Measurements from ENCODE around the gene PTPRD. TPM values are rescaled to one million over a fixed set of nuclear protein-coding genes. Genes with fewer than 3 reads are reported as not detected.

Gene PTPRD
- total RNA-seq, 1 experiment from 2014 or later: not detected

DNA sequence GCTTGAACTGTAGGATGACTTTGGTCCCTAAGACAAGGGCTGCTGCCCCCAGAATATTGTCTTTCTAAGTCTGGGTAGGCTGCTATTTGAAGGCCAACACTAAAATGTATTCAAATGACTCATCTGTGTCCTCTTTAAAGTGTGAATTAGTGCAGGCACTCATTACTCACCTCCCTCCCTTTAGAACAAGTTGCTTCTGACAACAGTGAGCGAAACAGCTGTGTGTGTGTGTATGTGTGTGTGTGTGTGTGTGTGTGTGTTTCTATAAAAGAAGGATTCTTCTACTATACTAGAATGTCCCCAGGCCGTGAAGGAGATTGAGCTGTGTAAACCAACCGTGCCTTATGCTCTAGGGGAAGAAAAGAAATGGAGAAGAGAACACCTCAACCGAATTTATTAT is 1337.2 kb downstream of the PTPRD start:
- DNase-seq (ENCODE audit: low read depth, low spot score) (no peak), ATAC-seq (no peak)
- intact Hi-C loops (cut with micrococcal nuclease; ENCODE audit: unreplicated experiment) (no loop called here), in situ Hi-C loops (cut with HindIII; ENCODE audit: low pct_unique_long_range_greater_than_20kb, low sequenced_read_pairs) (no loop called here)
- no peaks in the 10 kb centered on the region for H3K36me3 ChIP-seq (ENCODE audit: control insufficient read depth, insufficient read depth, low read length)
- no TSS peak for BruUV-seq (replicated peaks)
- ChIA-PET POLR2A (no interaction called here), CTCF (no interaction called here)
- no peaks in the 10 kb centered on the region for H3K9me3 ChIP-seq (ENCODE audit: control insufficient read depth, insufficient read depth, low read depth, low read length)
- H3K27ac ChIP-seq (ENCODE audit: low read length): no peak overlapping the region
- no peak overlapping the region for H3K4me3 ChIP-seq (ENCODE audit: low read depth in 2 of 2, low read length in 2 of 2)
- no peaks in the 10 kb centered on the region for H3K4me1 ChIP-seq (ENCODE audit: control insufficient read depth, insufficient read depth, low read length)
- H3K27me3 ChIP-seq (ENCODE audit: control insufficient read depth, insufficient read depth, low read length): no peaks in the 10 kb centered on the region
- TF ChIP-seq, protein P1, sequence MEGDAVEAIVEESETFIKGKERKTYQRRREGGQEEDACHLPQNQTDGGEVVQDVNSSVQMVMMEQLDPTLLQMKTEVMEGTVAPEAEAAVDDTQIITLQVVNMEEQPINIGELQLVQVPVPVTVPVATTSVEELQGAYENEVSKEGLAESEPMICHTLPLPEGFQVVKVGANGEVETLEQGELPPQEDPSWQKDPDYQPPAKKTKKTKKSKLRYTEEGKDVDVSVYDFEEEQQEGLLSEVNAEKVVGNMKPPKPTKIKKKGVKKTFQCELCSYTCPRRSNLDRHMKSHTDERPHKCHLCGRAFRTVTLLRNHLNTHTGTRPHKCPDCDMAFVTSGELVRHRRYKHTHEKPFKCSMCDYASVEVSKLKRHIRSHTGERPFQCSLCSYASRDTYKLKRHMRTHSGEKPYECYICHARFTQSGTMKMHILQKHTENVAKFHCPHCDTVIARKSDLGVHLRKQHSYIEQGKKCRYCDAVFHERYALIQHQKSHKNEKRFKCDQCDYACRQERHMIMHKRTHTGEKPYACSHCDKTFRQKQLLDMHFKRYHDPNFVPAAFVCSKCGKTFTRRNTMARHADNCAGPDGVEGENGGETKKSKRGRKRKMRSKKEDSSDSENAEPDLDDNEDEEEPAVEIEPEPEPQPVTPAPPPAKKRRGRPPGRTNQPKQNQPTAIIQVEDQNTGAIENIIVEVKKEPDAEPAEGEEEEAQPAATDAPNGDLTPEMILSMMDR (IDR thresholded peaks at IDR 0.05): no peak
- TF ChIP-seq, protein P2, sequence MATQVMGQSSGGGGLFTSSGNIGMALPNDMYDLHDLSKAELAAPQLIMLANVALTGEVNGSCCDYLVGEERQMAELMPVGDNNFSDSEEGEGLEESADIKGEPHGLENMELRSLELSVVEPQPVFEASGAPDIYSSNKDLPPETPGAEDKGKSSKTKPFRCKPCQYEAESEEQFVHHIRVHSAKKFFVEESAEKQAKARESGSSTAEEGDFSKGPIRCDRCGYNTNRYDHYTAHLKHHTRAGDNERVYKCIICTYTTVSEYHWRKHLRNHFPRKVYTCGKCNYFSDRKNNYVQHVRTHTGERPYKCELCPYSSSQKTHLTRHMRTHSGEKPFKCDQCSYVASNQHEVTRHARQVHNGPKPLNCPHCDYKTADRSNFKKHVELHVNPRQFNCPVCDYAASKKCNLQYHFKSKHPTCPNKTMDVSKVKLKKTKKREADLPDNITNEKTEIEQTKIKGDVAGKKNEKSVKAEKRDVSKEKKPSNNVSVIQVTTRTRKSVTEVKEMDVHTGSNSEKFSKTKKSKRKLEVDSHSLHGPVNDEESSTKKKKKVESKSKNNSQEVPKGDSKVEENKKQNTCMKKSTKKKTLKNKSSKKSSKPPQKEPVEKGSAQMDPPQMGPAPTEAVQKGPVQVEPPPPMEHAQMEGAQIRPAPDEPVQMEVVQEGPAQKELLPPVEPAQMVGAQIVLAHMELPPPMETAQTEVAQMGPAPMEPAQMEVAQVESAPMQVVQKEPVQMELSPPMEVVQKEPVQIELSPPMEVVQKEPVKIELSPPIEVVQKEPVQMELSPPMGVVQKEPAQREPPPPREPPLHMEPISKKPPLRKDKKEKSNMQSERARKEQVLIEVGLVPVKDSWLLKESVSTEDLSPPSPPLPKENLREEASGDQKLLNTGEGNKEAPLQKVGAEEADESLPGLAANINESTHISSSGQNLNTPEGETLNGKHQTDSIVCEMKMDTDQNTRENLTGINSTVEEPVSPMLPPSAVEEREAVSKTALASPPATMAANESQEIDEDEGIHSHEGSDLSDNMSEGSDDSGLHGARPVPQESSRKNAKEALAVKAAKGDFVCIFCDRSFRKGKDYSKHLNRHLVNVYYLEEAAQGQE (IDR thresholded peaks at IDR 0.05; ENCODE audit: insufficient read depth in 1 of 2, low read depth in 2 of 2, low read length in 1 of 2): no peak

DNA sequence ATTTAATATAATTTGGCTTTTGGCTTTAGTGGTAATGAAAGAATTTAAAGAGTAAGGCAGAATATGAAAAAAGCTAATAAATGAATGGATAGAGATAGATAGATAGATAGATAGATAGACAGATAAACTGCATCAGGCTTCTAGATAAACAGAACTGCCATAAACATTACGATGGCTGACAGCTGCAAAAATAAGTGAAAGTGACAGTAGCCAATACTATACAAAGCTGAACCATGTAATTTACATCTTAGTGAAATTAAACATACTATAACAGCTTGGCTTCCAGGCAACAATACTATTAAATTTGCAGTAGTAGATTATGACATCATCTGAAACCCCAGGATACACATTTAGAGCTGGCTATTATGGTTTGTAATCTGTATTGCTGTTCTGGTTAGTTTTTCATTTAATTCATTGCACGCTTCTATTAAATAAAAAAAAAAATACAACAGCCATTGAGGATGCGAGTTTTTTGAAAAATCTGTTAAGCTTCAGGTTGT is 1354.8 kb downstream of the PTPRD start:
- no peaks in the 10 kb centered on the region for H3K36me3 ChIP-seq (ENCODE audit: control insufficient read depth, insufficient read depth, low read length)
- ChIA-PET POLR2A (no interaction called here), CTCF (no interaction called here)
- no peak for ATAC-seq
- no peak for DNase-seq (ENCODE audit: low read depth, low spot score)
- no peaks in the 10 kb centered on the region for H3K9me3 ChIP-seq (ENCODE audit: control insufficient read depth, insufficient read depth, low read depth, low read length)
- no TSS peak for BruUV-seq (replicated peaks)
- H3K27me3 ChIP-seq (ENCODE audit: control insufficient read depth, insufficient read depth, low read length): no peaks in the 10 kb centered on the region
- TF ChIP-seq TCF7L2 (IDR thresholded peaks at IDR 0.05; ENCODE audit: low read depth, low read length): no peak
- no peak for TF ChIP-seq SIN3A (IDR thresholded peaks at IDR 0.05; ENCODE audit: borderline replicate concordance, insufficient read depth, low read depth, low read length)
- TF ChIP-seq POLR2AphosphoS5 (IDR thresholded peaks at IDR 0.05; ENCODE audit: low read depth, low read length): no peak
- TF ChIP-seq, protein P1 (IDR thresholded peaks at IDR 0.05): no peak
- TF ChIP-seq, protein P2 (IDR thresholded peaks at IDR 0.05; ENCODE audit: insufficient read depth in 1 of 2, low read depth in 2 of 2, low read length in 1 of 2): no peak
- H3K4me3 ChIP-seq (ENCODE audit: low read depth in 2 of 2, low read length in 2 of 2): no peak overlapping the region
- no peaks in the 10 kb centered on the region for H3K4me1 ChIP-seq (ENCODE audit: control insufficient read depth, insufficient read depth, low read length)
- intact Hi-C loops (cut with micrococcal nuclease; ENCODE audit: unreplicated experiment): no loop called here
- in situ Hi-C loops (cut with HindIII; ENCODE audit: low pct_unique_long_range_greater_than_20kb, low sequenced_read_pairs): no loop called here
- no peak overlapping the region for H3K27ac ChIP-seq (ENCODE audit: low read length)
